ENCODE data around the gene HDAC4.
"Not testable (repeated sequence)": the region's sequence is repeated elsewhere in the genome, so short reads cannot be mapped to it uniquely, and the experiment has no call there.

HDAC4 gene

DNA sequence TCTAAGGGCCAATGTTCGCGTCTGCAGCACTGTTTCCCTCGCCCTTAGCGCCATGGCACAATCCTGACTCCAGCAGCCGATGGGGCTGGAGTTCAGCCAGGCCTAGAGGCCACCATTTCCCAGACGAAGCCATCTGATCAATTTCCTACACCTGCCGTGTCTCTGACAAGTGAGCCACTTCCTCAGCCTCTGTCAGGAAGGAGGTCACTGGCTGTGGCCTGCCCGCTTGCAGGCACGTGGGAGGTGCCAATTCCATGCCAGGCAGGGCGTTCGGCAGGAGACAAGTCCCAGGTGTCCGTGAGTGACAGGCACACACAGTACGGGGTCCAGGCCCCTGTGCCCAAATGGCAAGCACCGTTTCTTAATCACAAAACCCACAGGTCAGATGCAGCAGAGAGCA, 318.4 kb downstream of the HDAC4 start:
- H3K4me3 Mint-ChIP-seq = no peak overlapping the region
- DNase-seq (ENCODE audit: low spot score in 2 of 2) (no peak), ATAC-seq (ENCODE audit: low read depth) (no peak)
- no peak overlapping the region for H3K27ac Mint-ChIP-seq
- H3K27me3 Mint-ChIP-seq = no peaks in the 10 kb centered on the region
- H3K9me3 Mint-ChIP-seq = no peaks in the 10 kb centered on the region
- H3K4me1 Mint-ChIP-seq = no peaks in the 10 kb centered on the region
- H3K36me3 Mint-ChIP-seq = peaks cover 26% of the 10 kb centered on the region

DNA sequence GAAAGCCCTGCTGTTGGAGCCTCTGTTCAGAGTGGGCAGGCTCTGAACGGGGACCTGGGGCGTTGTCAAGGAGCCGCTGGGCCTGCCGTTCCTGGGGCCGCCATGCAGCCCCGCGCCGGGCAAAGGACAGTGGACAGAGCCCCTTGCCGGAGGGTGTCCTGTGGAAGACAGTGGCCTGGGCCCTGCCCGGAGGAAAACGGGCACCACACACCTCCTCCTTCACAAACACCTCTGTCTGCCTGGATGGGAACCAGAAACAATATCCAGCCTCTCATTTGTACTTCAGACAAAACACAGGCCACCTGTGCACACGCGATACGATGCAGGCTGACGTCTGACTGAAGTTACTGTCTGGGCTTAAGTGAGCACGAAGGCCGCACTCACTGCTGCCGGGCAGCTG, 319.2 kb downstream of the HDAC4 start:
- Mint-ChIP-seq H3K27me3 (no peaks in the 10 kb centered on the region), H3K36me3 (peaks cover 34% of the 10 kb centered on the region)

DNA sequence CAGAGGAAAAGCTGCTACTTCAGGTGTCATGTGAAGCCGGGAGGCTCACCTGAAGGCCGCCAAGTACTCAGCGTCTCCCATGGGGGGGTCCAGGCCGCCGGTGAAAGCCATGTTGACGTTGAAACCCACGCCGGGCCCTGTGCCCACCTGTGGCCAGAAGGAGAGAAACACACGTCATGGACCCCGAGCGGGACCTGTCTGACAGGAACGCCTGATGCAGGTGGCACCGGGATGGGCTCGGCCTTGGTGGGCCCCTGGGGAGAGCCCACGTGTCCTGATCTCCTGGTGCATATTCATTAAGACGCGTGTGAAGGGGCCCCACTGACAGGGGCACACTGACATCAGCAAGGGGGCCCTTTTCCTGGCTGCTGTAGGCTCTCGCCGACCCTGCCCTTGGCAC, 319.8 kb downstream of the HDAC4 start:
- H3K27ac Mint-ChIP-seq = no peak overlapping the region
- H3K36me3 Mint-ChIP-seq = peaks cover 34% of the 10 kb centered on the region
- no peaks in the 10 kb centered on the region for H3K4me1 Mint-ChIP-seq
- ATAC-seq (ENCODE audit: low read depth) = no peak
- no peaks in the 10 kb centered on the region for H3K27me3 Mint-ChIP-seq
- no peaks in the 10 kb centered on the region for H3K9me3 Mint-ChIP-seq
- no peak overlapping the region for H3K4me3 Mint-ChIP-seq
- DNase-seq (ENCODE audit: low spot score in 2 of 2) = no peak

More for the DNA sequence above, 319.2 kb downstream of the HDAC4 start:
- ATAC-seq (ENCODE audit: low read depth) (no peak), DNase-seq (ENCODE audit: low spot score in 2 of 2) (no peak)
- Mint-ChIP-seq H3K27ac (no peak overlapping the region), H3K4me1 (no peaks in the 10 kb centered on the region), H3K9me3 (no peaks in the 10 kb centered on the region), H3K4me3 (no peak overlapping the region)

DNA sequence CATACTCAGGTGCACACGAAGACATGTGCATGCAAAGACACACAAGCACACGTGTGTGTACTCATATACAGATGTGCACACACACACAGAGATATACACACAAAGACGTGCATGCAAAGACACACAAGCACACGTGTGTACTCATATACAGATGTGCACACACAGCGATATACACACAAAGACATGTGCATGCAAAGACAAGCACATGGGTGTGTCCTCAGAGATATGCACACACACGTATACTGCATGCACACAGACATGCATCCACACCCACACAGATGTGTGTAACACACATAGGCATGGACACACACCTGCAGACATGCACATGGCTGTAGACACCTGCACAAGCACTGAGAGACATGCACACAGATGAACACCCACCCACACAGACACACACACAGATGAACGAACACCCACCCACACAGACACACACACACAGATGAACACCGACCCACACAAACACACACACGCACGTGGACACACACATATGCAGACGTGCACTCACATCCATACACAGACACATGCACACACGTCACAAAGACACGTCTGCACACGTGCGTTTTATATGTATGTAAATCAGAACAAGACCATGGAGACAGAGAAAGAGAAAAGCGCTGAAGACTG, 321.0 kb downstream of the HDAC4 start:
- Mint-ChIP-seq H3K36me3 (peaks cover 34% of the 10 kb centered on the region), H3K27ac (no peak overlapping the region), H3K4me1 (no peaks in the 10 kb centered on the region), H3K27me3 (no peaks in the 10 kb centered on the region), H3K9me3 (no peaks in the 10 kb centered on the region), H3K4me3 (no peak overlapping the region)
- DNase-seq (ENCODE audit: low spot score in 2 of 2) (no peak), ATAC-seq (ENCODE audit: low read depth) (no peak)

DNA sequence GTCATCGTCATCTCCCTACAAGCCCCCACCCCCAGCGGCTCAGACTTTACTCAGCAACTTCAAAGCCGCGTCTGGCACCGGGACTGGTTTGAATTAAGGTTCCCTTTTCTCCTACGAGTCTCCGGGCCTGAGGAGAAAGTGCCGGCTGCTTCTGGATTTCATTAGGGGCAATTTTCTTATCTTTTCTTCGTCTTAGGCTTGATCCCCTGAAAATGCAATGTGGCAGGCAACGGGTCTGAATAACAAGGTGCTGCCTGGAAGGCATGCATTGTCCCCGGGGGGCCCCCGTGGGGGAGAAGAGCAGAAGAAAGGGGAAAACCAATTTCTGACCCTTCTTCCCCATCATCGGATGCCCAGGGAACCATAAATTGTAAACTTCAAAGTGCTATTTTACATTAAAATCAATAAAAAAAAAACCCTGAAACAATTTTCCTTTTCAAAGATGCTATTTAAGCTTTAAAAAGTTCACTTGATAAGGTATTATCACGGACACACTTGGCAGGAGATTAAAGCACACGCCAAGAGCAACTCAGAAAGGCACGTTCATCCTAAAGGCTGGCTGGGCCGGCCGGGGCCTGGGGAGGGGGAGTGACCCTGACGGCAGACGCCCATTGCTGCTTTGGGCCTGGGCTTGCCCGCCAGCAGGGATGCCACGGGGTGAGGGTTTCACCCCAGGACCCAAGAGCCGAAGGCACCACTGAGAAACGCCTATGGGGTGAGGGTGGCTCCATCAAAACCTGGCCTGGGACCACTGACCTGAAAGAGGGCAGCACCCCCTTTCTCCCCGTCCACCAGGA, 322.5 kb downstream of the HDAC4 start:
- H3K9me3 Mint-ChIP-seq = no peaks in the 10 kb centered on the region
- peaks cover 35% of the 10 kb centered on the region for H3K36me3 Mint-ChIP-seq
- no peaks in the 10 kb centered on the region for H3K4me1 Mint-ChIP-seq
- H3K27me3 Mint-ChIP-seq = no peaks in the 10 kb centered on the region
- no peak overlapping the region for H3K4me3 Mint-ChIP-seq
- no peak for DNase-seq (ENCODE audit: low spot score in 2 of 2)
- H3K27ac Mint-ChIP-seq = no peak overlapping the region
- no peak for ATAC-seq (ENCODE audit: low read depth)

DNA sequence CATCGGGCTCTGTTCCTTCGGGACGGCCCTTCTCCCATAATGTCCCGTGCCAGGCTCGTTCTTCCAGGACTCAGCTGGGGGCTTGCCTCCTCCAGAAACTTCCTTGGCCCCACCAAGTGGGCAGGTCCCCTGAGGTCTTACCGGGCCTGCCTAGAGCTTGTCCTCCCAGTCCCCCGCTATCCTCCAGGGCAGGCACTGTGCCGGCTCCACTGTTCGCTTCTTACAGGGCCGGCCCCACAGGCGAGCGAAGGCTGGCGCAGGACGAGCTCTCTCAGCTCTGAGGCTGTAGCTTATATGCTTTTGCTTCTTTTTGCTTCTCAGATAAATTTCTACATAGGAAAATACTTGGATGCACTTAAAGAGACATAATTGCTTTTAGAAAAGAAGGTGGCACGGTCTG, 323.6 kb downstream of the HDAC4 start:
- Mint-ChIP-seq H3K4me1 (no peaks in the 10 kb centered on the region), H3K27me3 (no peaks in the 10 kb centered on the region), H3K36me3 (peaks cover 41% of the 10 kb centered on the region), H3K27ac (no peak overlapping the region), H3K4me3 (no peak overlapping the region), H3K9me3 (no peaks in the 10 kb centered on the region)
- ATAC-seq (ENCODE audit: low read depth) = no peak
- no peak for DNase-seq (ENCODE audit: low spot score in 2 of 2)

DNA sequence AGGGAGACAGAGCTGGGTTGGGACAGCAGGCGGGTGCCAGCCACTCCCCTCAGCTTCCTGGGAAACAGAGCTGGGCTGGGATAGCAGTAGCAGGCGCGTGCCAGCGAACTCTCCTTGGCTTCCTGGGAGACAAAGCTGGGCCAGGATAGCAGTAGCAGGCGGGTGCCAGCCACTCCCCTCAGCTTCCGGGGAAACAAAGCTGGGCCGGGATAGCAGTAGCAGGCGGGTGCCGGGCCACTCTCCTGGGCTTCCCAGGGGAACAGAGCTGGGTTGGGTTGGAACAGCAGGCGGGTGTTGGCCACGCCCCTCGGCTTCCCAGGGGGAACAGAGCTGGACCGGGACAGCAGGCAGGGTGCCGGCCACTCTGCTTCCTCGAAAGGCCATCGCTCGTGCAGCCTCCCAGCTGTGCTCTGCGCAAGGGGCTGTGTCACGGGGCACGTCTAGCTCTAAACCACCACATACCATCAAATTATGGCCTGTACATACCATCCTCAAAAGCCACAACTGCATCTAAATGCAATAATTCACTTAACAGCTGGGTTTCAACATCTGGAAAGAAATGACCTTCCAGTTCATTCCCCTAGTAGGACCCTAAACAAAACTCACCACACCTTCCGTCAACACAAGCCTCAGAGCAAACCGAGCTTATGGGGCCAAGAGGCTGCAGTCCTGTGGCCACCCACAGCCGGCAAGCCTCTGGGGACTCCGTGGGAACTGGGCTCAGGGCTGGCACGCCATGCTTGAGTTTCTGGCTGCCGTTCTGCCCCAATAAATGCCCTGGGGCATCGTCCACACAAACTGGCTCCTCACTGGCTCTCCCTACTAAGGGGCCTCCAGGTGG, 324.7 kb downstream of the HDAC4 start:
- Mint-ChIP-seq H3K27me3 (no peaks in the 10 kb centered on the region), H3K36me3 (peaks cover 45% of the 10 kb centered on the region), H3K27ac (no peak overlapping the region), H3K4me3 (no peak overlapping the region), H3K9me3 (no peaks in the 10 kb centered on the region), H3K4me1 (no peaks in the 10 kb centered on the region)
- DNase-seq (ENCODE audit: low spot score in 2 of 2) = no peak
- no peak for ATAC-seq (ENCODE audit: low read depth)

DNA sequence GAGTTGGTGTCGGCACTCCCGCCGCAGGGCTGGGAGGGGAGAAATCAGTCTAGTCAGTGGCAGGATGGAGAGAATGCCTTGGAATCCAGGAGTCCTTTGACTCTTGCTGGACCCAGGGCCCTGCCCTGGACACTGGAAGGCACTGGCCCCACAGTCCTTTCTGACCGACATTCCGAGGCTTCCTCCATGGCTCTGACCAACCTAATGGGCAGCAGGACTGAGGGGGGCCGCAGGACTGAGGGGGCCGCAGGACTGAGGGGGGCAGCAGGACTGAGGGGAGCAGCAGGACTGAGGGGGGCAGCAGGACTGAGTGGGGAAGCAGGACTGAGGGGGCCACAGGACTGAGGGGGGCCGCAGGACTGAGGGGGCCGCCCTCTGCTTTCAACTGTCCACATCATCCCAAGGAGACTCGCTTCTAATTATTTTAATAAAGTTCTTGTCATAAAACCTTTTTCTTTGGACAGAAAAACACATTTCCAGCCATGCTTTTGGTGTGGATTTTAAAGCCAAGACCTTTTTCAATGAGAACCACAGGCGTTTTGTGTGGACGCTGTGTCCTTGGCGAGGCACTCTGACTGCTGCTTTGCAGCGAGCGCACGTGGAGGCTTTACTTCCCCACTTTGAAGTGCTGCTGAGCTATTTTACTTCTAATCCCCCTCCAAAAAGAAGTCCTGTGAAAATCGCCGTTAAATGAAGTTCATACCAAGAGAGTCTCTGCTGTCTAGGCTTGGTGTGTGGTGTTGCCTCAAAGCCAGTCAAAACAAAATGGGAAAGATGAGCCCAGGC, 326.9 kb downstream of the HDAC4 start:
- H3K36me3 Mint-ChIP-seq = peaks cover 34% of the 10 kb centered on the region

DNA sequence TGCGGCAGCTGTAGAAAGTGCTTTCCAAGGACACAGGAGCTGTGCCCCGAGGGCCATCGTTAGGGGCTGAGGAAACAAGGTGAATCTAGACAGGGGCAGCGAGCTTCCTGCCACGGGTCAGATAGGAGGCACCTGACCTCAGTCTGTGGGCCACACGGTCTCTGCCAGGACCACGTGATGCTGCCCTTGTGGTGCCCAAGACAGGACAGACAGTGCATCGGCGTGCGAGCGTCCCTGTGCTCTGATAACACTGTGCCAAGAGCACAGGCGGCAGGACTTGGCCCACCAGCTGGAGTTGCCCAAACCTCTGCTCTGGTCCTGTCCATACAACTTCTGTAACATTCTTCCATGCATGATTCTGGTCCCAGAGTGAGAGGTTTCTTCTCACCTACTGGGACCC, 327.6 kb downstream of the HDAC4 start:
- Mint-ChIP-seq H3K9me3 (no peaks in the 10 kb centered on the region), H3K4me1 (peaks cover 3% of the 10 kb centered on the region), H3K36me3 (peaks cover 32% of the 10 kb centered on the region), H3K4me3 (no peak overlapping the region), H3K27ac (no peak overlapping the region), H3K27me3 (no peaks in the 10 kb centered on the region)
- DNase-seq (ENCODE audit: low spot score in 2 of 2) (no peak), ATAC-seq (ENCODE audit: low read depth) (no peak)

More for the DNA sequence above, 326.9 kb downstream of the HDAC4 start:
- H3K4me3 Mint-ChIP-seq = no peak overlapping the region
- DNase-seq (ENCODE audit: low spot score in 2 of 2) = no peak
- H3K27me3 Mint-ChIP-seq = no peaks in the 10 kb centered on the region
- H3K9me3 Mint-ChIP-seq = no peaks in the 10 kb centered on the region
- H3K4me1 Mint-ChIP-seq = peaks cover 3% of the 10 kb centered on the region
- no peak overlapping the region for H3K27ac Mint-ChIP-seq
- no peak for ATAC-seq (ENCODE audit: low read depth)

DNA sequence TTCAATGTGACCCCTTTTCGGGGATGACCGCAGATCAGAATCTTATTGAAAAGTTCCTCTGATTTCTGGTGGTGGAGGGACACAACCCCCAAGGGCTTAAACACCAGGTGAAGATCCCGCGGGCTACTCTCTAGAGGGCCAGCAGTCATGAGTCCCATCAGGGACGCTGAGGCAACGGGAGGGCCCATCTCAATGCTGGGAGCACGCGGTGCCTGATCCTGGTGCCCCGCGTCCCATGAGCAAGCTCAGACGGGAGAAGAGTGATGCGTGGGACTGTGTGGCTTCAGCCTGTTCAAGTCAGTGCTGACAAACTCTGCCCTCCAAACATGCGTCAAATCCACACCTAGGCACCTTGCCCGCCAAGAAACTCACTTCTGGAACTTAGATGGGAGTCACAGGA, 328.0 kb downstream of the HDAC4 start:
- ATAC-seq (ENCODE audit: low read depth) = no peak
- no peak for DNase-seq (ENCODE audit: low spot score in 2 of 2)
- H3K36me3 Mint-ChIP-seq = peaks cover 32% of the 10 kb centered on the region
- peaks cover 3% of the 10 kb centered on the region for H3K4me1 Mint-ChIP-seq
- no peak overlapping the region for H3K4me3 Mint-ChIP-seq
- H3K27ac Mint-ChIP-seq = no peak overlapping the region
- no peaks in the 10 kb centered on the region for H3K27me3 Mint-ChIP-seq
- H3K9me3 Mint-ChIP-seq = no peaks in the 10 kb centered on the region

DNA sequence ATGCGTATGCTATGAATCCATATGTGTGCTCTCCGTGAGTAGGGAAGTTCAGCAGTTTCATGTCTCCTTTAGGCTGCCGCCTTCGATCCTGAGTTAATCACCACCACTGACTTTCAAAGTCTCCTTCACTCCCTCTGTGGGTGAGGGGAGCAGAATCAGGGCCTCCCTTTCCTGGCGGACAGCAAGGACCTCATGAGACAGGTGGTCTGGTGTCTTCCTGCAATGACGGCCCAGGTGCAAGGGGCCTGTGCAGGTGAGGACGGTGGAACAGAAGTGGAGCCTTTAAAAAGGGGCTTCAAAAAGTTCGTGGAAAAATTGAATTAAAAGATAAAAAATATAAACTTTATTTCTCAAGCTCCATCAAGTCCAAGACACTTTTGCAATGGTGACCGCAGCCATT, 330.4 kb downstream of the HDAC4 start:
- Mint-ChIP-seq H3K4me1 (peaks cover 3% of the 10 kb centered on the region), H3K4me3 (no peak overlapping the region), H3K36me3 (peaks cover 25% of the 10 kb centered on the region), H3K27me3 (no peaks in the 10 kb centered on the region), H3K9me3 (no peaks in the 10 kb centered on the region), H3K27ac (no peak overlapping the region)
- no peak for DNase-seq (ENCODE audit: low spot score in 2 of 2)
- no peak for ATAC-seq (ENCODE audit: low read depth)

DNA sequence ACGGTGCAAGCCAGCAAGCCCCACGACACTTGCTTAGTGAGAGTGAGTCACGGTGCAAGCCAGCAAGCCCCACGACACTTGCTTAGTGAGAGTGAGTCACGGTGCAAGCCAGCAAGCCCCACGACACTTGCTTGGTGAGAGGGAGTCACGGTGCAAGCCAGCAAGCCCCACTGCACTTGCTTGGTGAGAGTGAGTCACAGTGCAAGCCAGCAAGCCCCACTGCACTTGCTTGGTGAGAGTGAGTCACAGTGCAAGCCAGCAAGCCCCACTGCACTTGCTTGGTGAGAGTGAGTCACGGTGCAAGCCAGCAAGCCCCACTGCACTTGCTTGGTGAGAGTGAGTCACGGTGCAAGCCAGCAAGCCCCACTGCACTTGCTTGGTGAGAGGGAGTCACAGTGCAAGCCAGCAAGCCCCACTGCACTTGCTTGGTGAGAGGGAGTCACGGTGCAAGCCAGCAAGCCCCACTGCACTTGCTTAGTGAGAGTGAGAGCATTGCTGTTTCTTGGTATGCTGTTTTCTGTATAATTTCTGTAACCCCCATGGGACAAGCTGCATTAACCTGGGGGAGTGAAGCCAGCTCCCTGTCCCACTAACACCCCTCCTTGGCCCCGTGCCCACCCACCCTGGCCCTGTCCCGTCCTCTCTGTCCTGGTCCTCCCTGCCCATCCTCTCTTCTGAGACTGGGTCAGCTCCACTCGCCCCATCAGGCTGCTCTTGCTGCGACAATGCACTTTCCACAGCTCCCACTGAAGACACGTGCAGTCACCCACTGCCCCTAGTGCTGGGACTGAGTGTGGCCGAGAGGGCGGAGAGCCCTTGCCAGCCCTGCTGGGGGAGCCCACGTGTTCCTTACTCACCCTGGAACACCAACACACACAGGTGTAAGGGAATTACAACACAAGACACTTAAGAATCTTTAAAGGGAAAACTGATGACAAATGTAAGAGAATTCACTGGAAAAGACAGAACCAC, 331.2 kb downstream of the HDAC4 start:
- H3K36me3 Mint-ChIP-seq = peaks cover 22% of the 10 kb centered on the region
- not testable (repeated sequence) for H3K9me3 Mint-ChIP-seq; H3K27me3 Mint-ChIP-seq; ATAC-seq (ENCODE audit: low read depth); H3K4me1 Mint-ChIP-seq; DNase-seq (ENCODE audit: low spot score in 2 of 2); H3K4me3 Mint-ChIP-seq; H3K27ac Mint-ChIP-seq

DNA sequence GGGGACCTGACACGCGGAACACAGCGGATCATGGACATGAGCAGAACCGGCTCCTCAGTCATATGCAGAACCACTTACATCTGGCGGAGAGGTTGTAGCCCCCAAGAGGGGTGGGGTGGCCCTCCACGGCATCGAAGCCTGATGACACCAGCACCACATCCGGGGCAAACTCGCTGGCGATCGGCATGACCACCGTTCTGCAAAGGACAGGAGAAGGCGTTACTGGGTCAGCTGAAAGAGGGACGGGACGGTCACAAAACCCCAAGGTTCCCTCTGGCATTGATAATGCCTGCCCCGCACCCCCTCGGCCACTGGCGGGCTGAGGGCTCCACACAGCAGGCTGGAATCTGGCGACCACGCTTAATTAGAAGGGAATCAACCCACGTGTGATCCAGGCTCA, 332.4 kb downstream of the HDAC4 start:
- no peaks in the 10 kb centered on the region for H3K9me3 Mint-ChIP-seq
- no peak for DNase-seq (ENCODE audit: low spot score in 2 of 2)
- peaks cover 3% of the 10 kb centered on the region for H3K4me1 Mint-ChIP-seq
- H3K27ac Mint-ChIP-seq = no peak overlapping the region
- no peak for ATAC-seq (ENCODE audit: low read depth)
- H3K4me3 Mint-ChIP-seq = no peak overlapping the region
- H3K27me3 Mint-ChIP-seq = no peaks in the 10 kb centered on the region
- H3K36me3 Mint-ChIP-seq = peaks cover 18% of the 10 kb centered on the region

Data from memory B cell (primary cell).